Stimulated activated CD8-positive, alpha-beta memory T cell treated with anti-CD3 and anti-CD28 coated beads, Interleukin-7, amount 100 ng/mL, for 1 hour (primary cell): ENCODE results near the gene SRGAP2C.
"Not testable (repeated sequence)": the region's sequence is repeated elsewhere in the genome, so short reads cannot be mapped to it uniquely, and the experiment has no call there.

ENCODE experiments used
- DNase-seq, 2 donors: peaks; one replicate each; pipeline ENCODE4 v3.0.0-alpha.2; 2020; ENCODE audit warnings: low read depth in 2 of 2

SRGAP2C gene

GRCh38 chr1:121186191-121186590 is 1.4 kb downstream of the SRGAP2C start:
- not testable (repeated sequence) for DNase-seq

- DNase-seq: not testable (repeated sequence)
Observed at GRCh38 chr1:121187914-121188313, 3.1 kb downstream of the SRGAP2C start.

- not testable (repeated sequence) for DNase-seq
Observed at GRCh38 chr1:121192512-121192911, 7.7 kb downstream of the SRGAP2C start.

- DNase-seq: not testable (repeated sequence)
Observed at GRCh38 chr1:121197095-121197882, 12.5 kb downstream of the SRGAP2C start.

GRCh38 chr1:121199763-121200162 is 15.0 kb downstream of the SRGAP2C start:
- not testable (repeated sequence) for DNase-seq

- DNase-seq: not testable (repeated sequence)
Observed at GRCh38 chr1:121200232-121200631, 15.5 kb downstream of the SRGAP2C start.

GRCh38 chr1:121200985-121201981 is 16.5 kb downstream of the SRGAP2C start:
- not testable (repeated sequence) for DNase-seq

- not testable (repeated sequence) for DNase-seq
Observed at GRCh38 chr1:121202986-121203385, 18.2 kb downstream of the SRGAP2C start.

GRCh38 chr1:121205786-121206711 is 21.3 kb downstream of the SRGAP2C start:
- not testable (repeated sequence) for DNase-seq

GRCh38 chr1:121207328-121207727 is 22.6 kb downstream of the SRGAP2C start:
- not testable (repeated sequence) for DNase-seq

GRCh38 chr1:121208375-121208774 is 23.6 kb downstream of the SRGAP2C start:
- not testable (repeated sequence) for DNase-seq

GRCh38 chr1:121210778-121211177 is 26.0 kb downstream of the SRGAP2C start:
- DNase-seq: not testable (repeated sequence)

GRCh38 chr1:121213491-121213890 is 28.7 kb downstream of the SRGAP2C start:
- not testable (repeated sequence) for DNase-seq

- not testable (repeated sequence) for DNase-seq
Observed at GRCh38 chr1:121214544-121215156, 29.9 kb downstream of the SRGAP2C start.

- not testable (repeated sequence) for DNase-seq
Observed at GRCh38 chr1:121215699-121216417, 31.1 kb downstream of the SRGAP2C start.

- DNase-seq: not testable (repeated sequence)
Observed at GRCh38 chr1:121216676-121217075, 31.9 kb downstream of the SRGAP2C start.

- DNase-seq: not testable (repeated sequence)
Observed at GRCh38 chr1:121221770-121222169, 37.0 kb downstream of the SRGAP2C start.

- DNase-seq: not testable (repeated sequence)
Observed at GRCh38 chr1:121224714-121225113, 39.9 kb downstream of the SRGAP2C start.

- not testable (repeated sequence) for DNase-seq
Observed at GRCh38 chr1:121226295-121226904, 41.6 kb downstream of the SRGAP2C start.
